Activated CD4-positive, alpha-beta T cell treated with anti-CD3 and anti-CD28 coated beads, Interleukin-2, Interleukin-6, amounts not matched to agents 100 ng/mL and 50 ng/mL, durations not matched to agents 16 hours and 8 hours (primary cell): ENCODE measurements around the gene FALEC.
"Not testable (repeated sequence)": the region's sequence is repeated elsewhere in the genome, so short reads cannot be mapped to it uniquely, and the experiment has no call there.

ENCODE experiments used
- DNase-seq: peaks from one replicate; pipeline ENCODE4 v3.0.0-alpha.2; 2020

FALEC gene

GRCh38 chr1:150576794-150577556 is 61.4 kb downstream of the FALEC start:
- no peak for DNase-seq

- peak; percentile 41 for DNase-seq
Measured at GRCh38 chr1:150577557-150578271, 62.2 kb downstream of the FALEC start.

- peak; percentile 70 for DNase-seq
Measured at GRCh38 chr1:150578272-150579109, 62.9 kb downstream of the FALEC start.

- peak; percentile 94 for DNase-seq
Measured at GRCh38 chr1:150579110-150579944, 63.8 kb downstream of the FALEC start, which contains the start of gene MCL1. MCL1 (minus strand) TSS chr1:150579610; CDS start chr1:150579530, 80 bp downstream.

GRCh38 chr1:150579945-150580642 is 64.5 kb downstream of the FALEC start:
- no peak for DNase-seq

GRCh38 chr1:150580966-150581365 is 65.4 kb downstream of the FALEC start:
- DNase-seq: not testable (repeated sequence)

- DNase-seq: not testable (repeated sequence)
Measured at GRCh38 chr1:150581437-150581836, 65.9 kb downstream of the FALEC start.

GRCh38 chr1:150581962-150582361 is 66.4 kb downstream of the FALEC start:
- DNase-seq: not testable (repeated sequence)

- no peak for DNase-seq
Measured at GRCh38 chr1:150582371-150582770, 66.8 kb downstream of the FALEC start.
